Sigmoid colon (tissue), 7 donors: Measurements from ENCODE around the gene TMEM51. TPM values are rescaled to one million over a fixed set of nuclear protein-coding genes. Genes with fewer than 3 reads are reported as not detected.

Source experiments
- DNase-seq: peaks from one replicate; pipeline ENCODE4 v3.0.0-alpha.2; 2019
- H3K27ac ChIP-seq, 4 donors: fragments of 200-600 bp; sonication (generic); one replicate each; pipeline ENCODE4 v1.5.1; 2016 to 2019; ENCODE audit warnings: mild to moderate bottlenecking in 1 of 4
- H3K27me3 ChIP-seq, 3 donors: fragments of 200-600 bp; sonication (generic); one replicate each; pipeline ENCODE4 v1.5.1; 2019; ENCODE audit warnings: mild to moderate bottlenecking in 1 of 3
- H3K36me3 ChIP-seq, 4 donors: fragments of 200-600 bp; sonication (generic); one replicate each; pipeline ENCODE4 v1.5.1; 2016 to 2019
- H3K4me1 ChIP-seq, 4 donors: fragments of 200-600 bp; sonication (generic); one replicate each; pipeline ENCODE4 v1.5.1; 2017 to 2019
- H3K4me3 ChIP-seq, 4 donors: fragments of 200-600 bp; sonication (generic); one replicate each; pipeline ENCODE4 v1.5.1; 2017 to 2019; ENCODE audit warnings: mild to moderate bottlenecking in 2 of 4, moderate library complexity in 1 of 4
- H3K9me3 ChIP-seq, 4 donors: fragments of 200-600 bp in 3 of 4; sonication (generic) in 3 of 4; one replicate each; pipeline versions ENCODE4 v1.5.1 to v1.6.1; 2013 to 2019
- CTCF ChIP-seq, 4 experiments: fragments of 450-650 bp in 3 of 4; fragments of 200-600 bp in 1 of 4; IDR thresholded peaks; one replicate each; pipeline ENCODE4 v1.5.1; 2016 to 2019; ENCODE audit warnings: antibody characterized with exemption in 4 of 4, mild to moderate bottlenecking in 3 of 4, moderate library complexity in 2 of 4
- EP300 ChIP-seq, 4 donors: sonication (generic); formaldehyde crosslinking; IDR thresholded peaks; one replicate each; pipeline ENCODE4 v1.6.1; 2017; ENCODE audit warnings: antibody characterized with exemption in 4 of 4
- POLR2A ChIP-seq, 2 donors: fragments of 450-650 bp; IDR thresholded peaks; one replicate each; pipeline ENCODE4 v1.6.1; 2016; ENCODE audit warnings: antibody characterized with exemption in 2 of 2, mild to moderate bottlenecking in 2 of 2, moderate library complexity in 2 of 2
- POLR2AphosphoS5 ChIP-seq, 4 donors: sonication (generic); formaldehyde crosslinking; IDR thresholded peaks; one replicate each; pipeline ENCODE4 v1.6.1; 2017; ENCODE audit warnings: antibody characterized with exemption in 4 of 4
- WGBS, 2 donors: extraction: QIAGEN DNeasy Blood & Tissue Kit; methylation state at CpG; one replicate each; pipeline ENCODE4 v1.1.7; 2013; 5-methylcytosine and 5-hydroxymethylcytosine counted together
- intact Hi-C: fragments of 100-400 bp; cut with DNase I; formaldehyde crosslinking; loops from one replicate; pipeline ENCODE4 v1.15.1; 2023
- polyA plus RNA-seq, 3 donors: library from polyadenylated mRNA; stranded (reverse); fragments of 200-250 nt; gene quantifications; one replicate each; pipeline ENCODE4 v1.2.3, GENCODE V29; 2013
- total RNA-seq, 4 donors: library from RNA; depleted of rRNA; stranded (reverse); fragments of >200 nt; gene quantifications; one replicate each; pipeline ENCODE4 v1.1.0, GENCODE V29; 2016
- donor health status: healthy with polysubstance abuse.
- donor health status: Bipolar disorder and iron deficiency.
- donor health status: healthy.

TMEM51 gene
- total and polyA plus RNA-seq, 7 donors: 8.8 to 20.7 (median 15.3) TPM

- Histone ChIP-seq H3K4me1 (peaks cover 0 to 62% (median 45%) of the 10 kb centered on the region in 4 donors), H3K9me3 (no peaks in the 10 kb centered on the region)
These were observed 59.4 kb downstream of the TMEM51 start for GRCh38 chr1:15212954-15213291.

GRCh38 chr1:15213341-15213821 lies 59.8 kb downstream of the TMEM51 start:
- Histone ChIP-seq H3K27me3 (no peaks in the 10 kb centered on the region), H3K4me1 (peaks cover 0 to 58% (median 40%) of the 10 kb centered on the region in 4 donors), H3K4me3 (no peak overlapping the region), H3K36me3 (no peaks in the 10 kb centered on the region), H3K9me3 (no peaks in the 10 kb centered on the region), H3K27ac (peak overlapping the region; percentile 4 to 91 (median 86))
- intact Hi-C loops: loop anchor here (5.0 kb wide), 1 partner anchor 59 kb away; no protein-coding TSS in a partner anchor
- 77 to 89% methylated on average over 7 of the region's 7 CpGs for WGBS, 2 donors
- peak in 1 of 4 donors; percentile 12 for TF ChIP-seq POLR2AphosphoS5 (IDR thresholded peaks at IDR 0.05)
- TF ChIP-seq POLR2A (IDR thresholded peaks at IDR 0.05): no peak
- no peak for DNase-seq

More at GRCh38 chr1:15212954-15213291, 59.4 kb downstream of the TMEM51 start:
- intact Hi-C loops: loop anchor here (5.0 kb wide), 1 partner anchor 59 kb away; no protein-coding TSS in a partner anchor
- TF ChIP-seq POLR2AphosphoS5 (IDR thresholded peaks at IDR 0.05) (no peak), EP300 (IDR thresholded peaks at IDR 0.05) (no peak), CTCF (IDR thresholded peaks at IDR 0.05) (no peak), POLR2A (IDR thresholded peaks at IDR 0.05) (no peak)
- 87 to 89% methylated on average over 3 of the region's 3 CpGs for WGBS, 2 donors
- no peaks in the 10 kb centered on the region for H3K27me3 ChIP-seq
- H3K27ac ChIP-seq: peak overlapping the region; percentile 4 to 91 (median 86)
- no peak overlapping the region for H3K4me3 ChIP-seq
- DNase-seq: no peak
- no peaks in the 10 kb centered on the region for H3K36me3 ChIP-seq

- peak; percentile 93 for DNase-seq
- Histone ChIP-seq H3K27me3 (no peaks in the 10 kb centered on the region), H3K36me3 (peaks cover 0 to 6% (median 2%) of the 10 kb centered on the region in 4 donors), H3K4me1 (peaks cover 0 to 56% (median 38%) of the 10 kb centered on the region in 4 donors), H3K9me3 (no peaks in the 10 kb centered on the region), H3K27ac (peak overlapping the region; percentile 28 to 91 (median 86)), H3K4me3 (no peak overlapping the region)
- 73 to 84% methylated on average over 19 of the region's 19 CpGs for WGBS, 2 donors
- intact Hi-C loops: loop anchor here (1.0 to 5.0 kb wide), 2 partner anchors 58 to 61 kb away; partner anchors contain the start of gene TMEM51
- TF ChIP-seq POLR2A (IDR thresholded peaks at IDR 0.05): no peak
- TF ChIP-seq CTCF (IDR thresholded peaks at IDR 0.05): peak in 1 of 4 experiments; percentile 11
- peak; percentile 47 to 85 (median 74) for TF ChIP-seq POLR2AphosphoS5 (IDR thresholded peaks at IDR 0.05)
These were observed 61.0 kb downstream of the TMEM51 start for GRCh38 chr1:15214527-15214926.

GRCh38 chr1:15215116-15215515 lies 61.6 kb downstream of the TMEM51 start:
- Histone ChIP-seq H3K27ac (peak overlapping the region; percentile 28 to 91 (median 86)), H3K4me3 (peak overlapping the region in 1 of 4 donors; percentile 11), H3K9me3 (no peaks in the 10 kb centered on the region), H3K27me3 (no peaks in the 10 kb centered on the region), H3K4me1 (peaks cover 0 to 50% (median 38%) of the 10 kb centered on the region in 4 donors), H3K36me3 (peaks cover 0 to 12% (median 7%) of the 10 kb centered on the region in 4 donors)
- intact Hi-C loops: no loop called here
- WGBS, 2 donors: 46 to 82% methylated on average over 23 of the region's 23 CpGs
- peak; percentile 72 for DNase-seq
- TF ChIP-seq CTCF (IDR thresholded peaks at IDR 0.05) (no peak), POLR2AphosphoS5 (IDR thresholded peaks at IDR 0.05) (peak in 2 of 4 donors; percentile 8 to 10)

GRCh38 chr1:15217654-15218053 lies 64.1 kb downstream of the TMEM51 start:
- intact Hi-C loops: no loop called here
- no peaks in the 10 kb centered on the region for H3K27me3 ChIP-seq
- DNase-seq: peak; percentile 20
- 95 to 97% methylated on average over 1 of the region's 1 CpG for WGBS, 2 donors
- peaks cover 0 to 41% (median 33%) of the 10 kb centered on the region in 4 donors for H3K4me1 ChIP-seq
- H3K9me3 ChIP-seq: no peaks in the 10 kb centered on the region
- TF ChIP-seq CTCF (IDR thresholded peaks at IDR 0.05): no peak
- no peak for TF ChIP-seq POLR2A (IDR thresholded peaks at IDR 0.05)
- TF ChIP-seq POLR2AphosphoS5 (IDR thresholded peaks at IDR 0.05): no peak
- TF ChIP-seq EP300 (IDR thresholded peaks at IDR 0.05): no peak
- H3K27ac ChIP-seq: no peak overlapping the region
- peaks cover 4 to 20% (median 7%) of the 10 kb centered on the region in 4 donors for H3K36me3 ChIP-seq
- H3K4me3 ChIP-seq: no peak overlapping the region
